ENCODE measurements around the gene USP47.

GRCh38 chr11:11937957-11938356 lies 96.2 kb downstream of the USP47 start:
- TF ChIP-seq CTCF (IDR thresholded peaks at IDR 0.05; ENCODE audit: low read depth, low read length, poor library complexity, severe bottlenecking) (no peak), EZH2phosphoT487 (IDR thresholded peaks at IDR 0.05; ENCODE audit: borderline replicate concordance, low read length) (no peak)

All from DOHH2 (cell line).